Retinal pigment epithelial cell (primary cell): ENCODE data around the gene TPPP2.

Source experiments
- DNase-seq: peaks from one replicate; pipeline ENCODE4 v3.0.0-alpha.2; 2010; ENCODE audit warnings: low read depth
- H3K4me3 ChIP-seq: 2 replicates; pipeline ENCODE4 v1.5.1; 2011; ENCODE audit warnings: mild to moderate bottlenecking, low read length, control low read depth, moderate library complexity
- CTCF ChIP-seq: conservative IDR thresholded peaks from 2 replicates; pipeline ENCODE4 v1.5.1; 2011; ENCODE audit warnings: low read depth, low read length, control low read depth, inconsistent platforms

The TPPP2 gene

DNA sequence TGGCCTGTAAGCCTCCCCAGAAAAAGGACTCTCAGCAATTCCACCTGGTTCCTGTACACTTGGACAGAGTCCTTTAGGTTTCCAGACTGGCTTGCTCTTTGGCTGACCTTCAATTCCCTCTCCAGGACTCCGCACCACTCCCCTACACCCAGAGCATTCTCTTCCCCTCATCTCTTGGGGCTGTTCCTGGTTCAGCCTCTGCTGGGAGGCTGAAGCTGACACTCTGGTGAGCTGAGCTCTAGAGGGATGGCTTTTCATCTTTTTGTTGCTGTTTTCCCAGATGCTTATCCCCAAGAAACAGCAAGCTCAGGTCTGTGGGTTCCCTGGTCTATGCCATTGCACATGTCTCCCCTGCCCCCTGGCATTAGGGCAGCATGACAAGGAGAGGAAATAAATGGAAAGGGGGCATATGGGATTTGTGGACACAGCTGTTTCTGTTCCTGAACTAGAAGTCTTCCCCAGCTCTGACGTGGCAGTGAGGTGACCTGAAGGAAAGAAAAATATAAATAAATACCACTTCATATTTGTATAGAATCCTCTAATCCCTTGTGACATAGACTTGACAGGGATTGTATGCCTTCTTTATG, 13.5 kb downstream of the TPPP2 start:
- H3K4me3 ChIP-seq = no peak overlapping the region
- TF ChIP-seq CTCF = no peak
- no peak for DNase-seq

- no peak overlapping the region for H3K4me3 ChIP-seq
- no peak for TF ChIP-seq CTCF
- no peak for DNase-seq
Measured at GRCh38 chr14:21043974-21044618, 14.1 kb downstream of the TPPP2 start.

DNA sequence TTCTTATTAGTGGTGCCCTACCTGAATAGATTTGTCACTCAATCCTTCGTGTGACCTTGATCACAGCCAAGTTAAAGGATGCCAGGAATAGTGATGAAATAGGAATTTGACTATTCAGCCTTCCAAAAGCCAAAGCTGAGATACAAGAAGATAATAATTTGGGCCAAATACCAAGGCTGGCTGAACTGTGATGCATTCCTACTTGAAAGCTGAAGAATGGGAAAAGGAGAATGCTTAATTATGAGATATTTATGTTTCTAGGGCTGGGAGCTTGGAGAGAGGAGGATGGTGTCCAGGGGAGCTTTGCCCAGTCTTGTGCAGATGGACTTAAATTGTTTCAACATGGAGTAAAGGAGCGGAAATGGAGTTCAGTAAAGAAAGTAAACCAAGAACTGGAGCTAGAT, 17.4 kb downstream of the TPPP2 start:
- no peak for TF ChIP-seq CTCF
- no peak for DNase-seq
- no peak overlapping the region for H3K4me3 ChIP-seq

- DNase-seq = no peak
- no peak for TF ChIP-seq CTCF
- no peak overlapping the region for H3K4me3 ChIP-seq
Measured at GRCh38 chr14:21048638-21049037, 18.6 kb downstream of the TPPP2 start.

DNA sequence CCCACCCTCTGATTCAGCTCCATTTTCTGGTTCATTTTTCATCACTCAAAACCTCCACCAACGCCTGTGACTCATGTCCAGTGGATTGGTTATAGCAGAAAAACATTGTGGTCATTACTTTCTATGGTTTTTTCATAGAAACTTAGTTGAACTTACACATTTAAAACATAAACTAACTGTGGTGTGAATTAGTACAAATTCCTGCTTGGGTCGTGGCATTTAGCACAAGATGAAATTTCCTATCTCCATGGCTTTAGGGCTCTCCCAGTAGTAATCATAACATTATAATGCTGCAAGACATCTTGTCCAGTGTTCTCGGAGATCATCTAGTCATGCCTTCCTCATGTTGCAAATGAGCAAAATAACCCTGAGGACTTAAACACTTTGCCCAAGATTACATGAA, 19.3 kb downstream of the TPPP2 start:
- TF ChIP-seq CTCF = no peak
- H3K4me3 ChIP-seq = no peak overlapping the region
- no peak for DNase-seq

DNA sequence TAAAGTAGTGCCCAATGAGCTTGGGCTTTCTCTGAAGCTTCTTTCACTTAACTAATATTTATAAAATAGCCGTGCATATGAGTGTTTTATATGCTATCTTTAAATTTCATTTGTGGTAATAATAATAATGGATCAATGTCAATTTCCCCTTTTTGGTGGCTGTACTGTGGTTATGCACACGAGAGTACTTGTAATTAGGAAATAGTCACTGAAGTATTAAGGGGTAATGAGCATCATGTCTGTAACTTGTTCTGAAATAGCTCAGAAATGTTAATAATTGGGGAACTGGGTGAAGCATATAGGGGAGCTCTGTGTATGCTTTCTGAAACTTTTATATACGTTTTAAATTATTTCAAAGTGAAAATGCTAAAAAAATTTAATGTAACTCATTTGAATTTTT, 20.6 kb downstream of the TPPP2 start:
- H3K4me3 ChIP-seq = no peak overlapping the region
- no peak for TF ChIP-seq CTCF
- DNase-seq = no peak
